ENCODE data around the gene AMN. TPM values are rescaled to one million over a fixed set of nuclear protein-coding genes. Genes with fewer than 3 reads are reported as not detected.
A peak's percentile ranks its signal among the peaks of the same experiment; 100 is the strongest.

Gene AMN
- total RNA-seq, 4 donors from 2014 or later, result 0.21 TPM; not detected in 3

DNA sequence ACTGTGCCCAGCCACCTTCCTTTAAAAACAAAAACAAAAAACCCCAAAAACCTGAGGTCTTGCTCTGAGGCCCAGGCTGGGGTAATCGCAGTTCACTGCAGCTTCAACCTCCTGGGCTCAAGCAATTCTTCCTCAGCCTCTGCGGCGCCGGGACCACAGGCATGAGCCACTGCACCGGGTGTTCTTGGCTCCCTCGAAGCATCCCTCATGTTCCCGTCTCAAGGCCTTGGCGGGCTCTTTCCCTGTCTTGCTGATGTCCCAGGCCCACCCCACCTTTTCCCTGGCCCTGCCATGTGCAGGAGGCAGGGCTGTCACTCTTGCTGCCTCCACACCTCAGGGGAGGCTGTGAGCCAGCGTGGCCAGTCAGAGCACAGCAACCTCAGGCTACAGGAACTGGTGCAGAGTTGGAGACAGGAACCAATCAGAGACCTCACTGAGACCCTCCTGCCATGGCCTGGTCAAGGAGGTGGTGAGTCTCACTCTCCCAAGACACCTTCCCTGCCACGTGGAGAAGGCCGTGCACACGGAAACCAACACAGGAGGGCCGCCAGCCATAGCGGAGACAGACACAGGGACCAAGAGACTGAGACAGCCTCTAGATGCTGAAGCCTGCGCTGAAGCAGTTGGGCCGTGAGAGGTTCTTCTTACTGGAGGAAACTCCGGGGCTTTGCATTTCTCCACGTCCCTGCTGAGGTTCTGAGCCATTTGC, 6.0 kb upstream of the AMN start:
- Histone ChIP-seq H3K9me3 (no peaks in the 10 kb centered on the region), H3K36me3 (peaks cover 0 to 10% (median 0%) of the 10 kb centered on the region in 3 donors), H3K27ac (no peak overlapping the region), H3K4me3 (no peak overlapping the region), H3K4me1 (no peaks in the 10 kb centered on the region), H3K27me3 (no peaks in the 10 kb centered on the region)
- TF ChIP-seq POLR2A (IDR thresholded peaks at IDR 0.05) (no peak), EP300 (IDR thresholded peaks at IDR 0.05) (no peak)
- TF ChIP-seq, protein P1, sequence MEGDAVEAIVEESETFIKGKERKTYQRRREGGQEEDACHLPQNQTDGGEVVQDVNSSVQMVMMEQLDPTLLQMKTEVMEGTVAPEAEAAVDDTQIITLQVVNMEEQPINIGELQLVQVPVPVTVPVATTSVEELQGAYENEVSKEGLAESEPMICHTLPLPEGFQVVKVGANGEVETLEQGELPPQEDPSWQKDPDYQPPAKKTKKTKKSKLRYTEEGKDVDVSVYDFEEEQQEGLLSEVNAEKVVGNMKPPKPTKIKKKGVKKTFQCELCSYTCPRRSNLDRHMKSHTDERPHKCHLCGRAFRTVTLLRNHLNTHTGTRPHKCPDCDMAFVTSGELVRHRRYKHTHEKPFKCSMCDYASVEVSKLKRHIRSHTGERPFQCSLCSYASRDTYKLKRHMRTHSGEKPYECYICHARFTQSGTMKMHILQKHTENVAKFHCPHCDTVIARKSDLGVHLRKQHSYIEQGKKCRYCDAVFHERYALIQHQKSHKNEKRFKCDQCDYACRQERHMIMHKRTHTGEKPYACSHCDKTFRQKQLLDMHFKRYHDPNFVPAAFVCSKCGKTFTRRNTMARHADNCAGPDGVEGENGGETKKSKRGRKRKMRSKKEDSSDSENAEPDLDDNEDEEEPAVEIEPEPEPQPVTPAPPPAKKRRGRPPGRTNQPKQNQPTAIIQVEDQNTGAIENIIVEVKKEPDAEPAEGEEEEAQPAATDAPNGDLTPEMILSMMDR (IDR thresholded peaks at IDR 0.05), result no peak
- 76 to 81% methylated on average over 16 to 18 of the region's 18 CpGs for WGBS, 2 donors
- no peak for DNase-seq (ENCODE audit: low spot score in 2 of 2)

DNA sequence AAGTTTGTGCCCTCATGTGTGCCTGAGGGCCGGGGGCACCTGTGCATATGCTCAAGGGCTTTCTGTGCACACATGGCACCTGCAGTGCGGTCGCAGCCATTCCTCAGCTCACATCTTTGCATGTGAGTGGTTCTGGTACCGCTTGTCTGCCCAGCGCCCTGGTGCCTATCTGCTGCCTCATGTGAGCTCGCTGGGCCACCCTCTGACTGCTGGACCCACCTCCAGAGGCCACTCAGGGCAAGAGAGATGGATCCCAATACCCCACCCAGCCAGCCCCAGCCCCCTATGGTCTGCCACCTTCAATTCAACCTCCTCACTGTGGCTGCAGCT, 5.4 kb upstream of the AMN start:
- peaks cover 0 to 5% (median 0%) of the 10 kb centered on the region in 3 donors for H3K36me3 ChIP-seq
- no peak for TF ChIP-seq POLR2A (IDR thresholded peaks at IDR 0.05)
- no peak for TF ChIP-seq EP300 (IDR thresholded peaks at IDR 0.05)
- TF ChIP-seq, protein P1 (IDR thresholded peaks at IDR 0.05), result no peak
- no peaks in the 10 kb centered on the region for H3K9me3 ChIP-seq
- DNase-seq (ENCODE audit: low spot score in 2 of 2), result no peak
- 94 to 98% methylated on average over 6 of the region's 6 CpGs for WGBS, 2 donors
- peaks cover 0 to 2% of the 10 kb centered on the region in 2 donors for H3K27me3 ChIP-seq
- no peak overlapping the region for H3K4me3 ChIP-seq
- H3K27ac ChIP-seq, result no peak overlapping the region
- H3K4me1 ChIP-seq, result no peaks in the 10 kb centered on the region

DNA sequence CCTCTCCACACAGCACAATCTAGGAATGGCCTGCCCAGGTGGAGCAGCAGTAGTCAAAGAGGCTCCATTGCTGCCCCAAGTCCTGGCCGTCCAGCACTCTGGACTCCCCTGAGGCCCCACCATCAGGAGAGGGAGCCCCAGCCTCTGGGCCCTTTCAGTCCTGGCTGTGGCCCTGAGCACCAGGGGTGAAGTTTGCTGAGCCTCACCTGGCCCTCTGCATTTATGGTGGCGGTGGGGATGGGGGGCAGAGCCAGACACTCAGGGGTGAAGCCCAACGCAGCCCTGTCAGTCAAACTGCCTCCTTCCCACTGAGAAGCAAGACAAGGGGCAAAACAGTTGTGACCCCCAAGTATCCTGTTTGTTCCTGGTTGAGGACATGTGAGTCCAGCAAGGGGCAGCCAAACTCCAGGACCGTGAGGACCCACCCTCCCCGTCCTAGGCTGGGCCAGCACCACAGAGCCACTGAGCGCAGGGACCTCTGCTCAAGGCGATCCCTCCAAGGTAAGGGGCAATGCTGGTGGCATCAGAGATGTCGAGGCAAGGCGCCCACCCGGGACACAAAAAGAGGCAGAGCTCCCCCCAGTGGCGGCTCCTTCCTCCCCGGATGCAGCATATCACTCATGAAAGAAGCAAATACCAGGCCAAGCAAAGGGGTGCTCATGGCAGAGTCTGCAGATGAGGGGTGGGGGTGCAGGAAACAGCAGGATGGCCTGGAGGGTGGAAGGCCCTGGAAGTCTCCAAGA, 4.8 kb upstream of the AMN start:
- WGBS, 2 donors, result 32 to 33% methylated on average over 10 to 12 of the region's 12 CpGs
- Histone ChIP-seq H3K27me3 (peaks cover 0 to 8% of the 10 kb centered on the region in 2 donors), H3K4me3 (no peak overlapping the region), H3K27ac (no peak overlapping the region), H3K36me3 (no peaks in the 10 kb centered on the region), H3K9me3 (no peaks in the 10 kb centered on the region), H3K4me1 (peaks cover 0 to 2% (median under 1%) of the 10 kb centered on the region in 4 donors)
- TF ChIP-seq EP300 (IDR thresholded peaks at IDR 0.05), result no peak
- TF ChIP-seq, protein P1 (IDR thresholded peaks at IDR 0.05), result peak; percentile 43 to 63 (median 58)
- peak; percentile 41 to 55 for DNase-seq (ENCODE audit: low spot score in 2 of 2)

DNA sequence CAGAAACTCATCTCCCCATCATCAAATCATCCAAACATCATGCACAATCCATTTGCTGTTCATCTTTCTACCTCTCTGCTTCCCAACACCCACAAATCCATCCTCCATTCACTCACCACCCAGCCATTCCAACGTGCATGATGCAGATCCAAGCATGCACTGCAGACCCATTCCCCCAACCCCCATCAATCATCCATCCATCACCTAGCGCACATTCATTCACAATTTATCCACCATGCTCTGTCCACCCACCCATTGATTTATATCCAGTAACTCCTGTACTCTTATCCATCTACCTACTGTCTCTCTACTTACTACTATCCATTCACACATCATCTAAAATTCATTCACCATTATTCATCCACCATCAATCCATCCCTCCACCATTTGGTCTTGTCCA, 4.0 kb upstream of the AMN start:
- Histone ChIP-seq H3K4me1 (peaks cover 0 to 10% (median 8%) of the 10 kb centered on the region in 4 donors), H3K36me3 (no peaks in the 10 kb centered on the region), H3K9me3 (no peaks in the 10 kb centered on the region), H3K27me3 (peaks cover 0 to 16% of the 10 kb centered on the region in 2 donors), H3K27ac (no peak overlapping the region), H3K4me3 (no peak overlapping the region)
- WGBS, 2 donors, result 50 to 59% methylated on average over 2 of the region's 2 CpGs
- no peak for DNase-seq (ENCODE audit: low spot score in 2 of 2)
- TF ChIP-seq POLR2A (IDR thresholded peaks at IDR 0.05) (no peak), EP300 (IDR thresholded peaks at IDR 0.05) (no peak)
- TF ChIP-seq, protein P1 (IDR thresholded peaks at IDR 0.05), result no peak
